ENCODE measurements around the gene LIPA.

DNA sequence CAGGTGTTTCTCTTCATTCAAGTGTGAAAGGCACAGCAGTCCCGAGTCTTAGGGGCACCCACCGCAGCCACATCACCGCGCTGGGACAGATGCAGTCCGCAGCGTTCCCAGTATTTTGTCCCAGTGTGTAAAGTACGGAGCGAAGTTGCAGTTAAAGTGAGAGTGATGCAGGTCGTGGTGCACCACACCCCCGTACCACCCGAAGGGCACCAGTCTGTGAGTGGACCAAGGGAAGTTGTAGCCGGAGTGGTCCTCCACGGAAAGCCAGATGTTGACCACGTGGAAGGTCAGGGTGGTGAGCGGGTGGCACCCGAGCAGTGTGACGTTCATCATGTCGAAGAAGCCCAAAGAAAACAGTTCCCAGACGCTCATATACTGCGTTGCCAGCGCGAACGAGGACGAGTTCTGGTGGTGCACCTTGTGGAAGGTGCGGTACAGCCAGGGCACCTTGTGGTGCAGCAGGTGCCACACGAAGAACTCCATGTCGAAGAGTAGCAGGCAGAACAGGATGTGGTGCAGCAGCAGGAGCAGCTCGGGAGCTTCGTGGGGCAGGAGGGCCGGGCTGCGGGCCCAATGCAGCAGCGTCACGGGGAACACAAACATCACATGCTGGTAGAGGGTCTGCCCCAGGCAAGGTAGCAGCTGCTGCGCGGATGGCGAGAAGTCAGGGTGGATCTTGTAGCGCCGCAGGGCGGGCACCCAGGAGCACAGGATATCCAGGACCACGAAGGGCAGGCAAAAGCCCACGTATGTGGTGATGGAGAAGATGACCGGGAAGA lies 45.0 kb downstream of the LIPA start:
- TF ChIP-seq, protein P1, sequence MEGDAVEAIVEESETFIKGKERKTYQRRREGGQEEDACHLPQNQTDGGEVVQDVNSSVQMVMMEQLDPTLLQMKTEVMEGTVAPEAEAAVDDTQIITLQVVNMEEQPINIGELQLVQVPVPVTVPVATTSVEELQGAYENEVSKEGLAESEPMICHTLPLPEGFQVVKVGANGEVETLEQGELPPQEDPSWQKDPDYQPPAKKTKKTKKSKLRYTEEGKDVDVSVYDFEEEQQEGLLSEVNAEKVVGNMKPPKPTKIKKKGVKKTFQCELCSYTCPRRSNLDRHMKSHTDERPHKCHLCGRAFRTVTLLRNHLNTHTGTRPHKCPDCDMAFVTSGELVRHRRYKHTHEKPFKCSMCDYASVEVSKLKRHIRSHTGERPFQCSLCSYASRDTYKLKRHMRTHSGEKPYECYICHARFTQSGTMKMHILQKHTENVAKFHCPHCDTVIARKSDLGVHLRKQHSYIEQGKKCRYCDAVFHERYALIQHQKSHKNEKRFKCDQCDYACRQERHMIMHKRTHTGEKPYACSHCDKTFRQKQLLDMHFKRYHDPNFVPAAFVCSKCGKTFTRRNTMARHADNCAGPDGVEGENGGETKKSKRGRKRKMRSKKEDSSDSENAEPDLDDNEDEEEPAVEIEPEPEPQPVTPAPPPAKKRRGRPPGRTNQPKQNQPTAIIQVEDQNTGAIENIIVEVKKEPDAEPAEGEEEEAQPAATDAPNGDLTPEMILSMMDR (IDR thresholded peaks at IDR 0.05), result no peak
- no peak for TF ChIP-seq POLR2A (IDR thresholded peaks at IDR 0.05)
